ENCODE data around the gene APBA3. TPM values are rescaled to one million over a fixed set of nuclear protein-coding genes. Genes with fewer than 3 reads are reported as not detected.

Gene APBA3
- polyA plus RNA-seq, 1 experiment: 12.4 TPM

- no peak for DNase-seq (ENCODE audit: low read depth)
- H3K27me3 ChIP-seq (ENCODE audit: control insufficient read depth, insufficient read depth, low read length): peaks cover 18% of the 10 kb centered on the region
- POLR2A ChIA-PET: no interaction called here
- TF ChIP-seq, protein P1, sequence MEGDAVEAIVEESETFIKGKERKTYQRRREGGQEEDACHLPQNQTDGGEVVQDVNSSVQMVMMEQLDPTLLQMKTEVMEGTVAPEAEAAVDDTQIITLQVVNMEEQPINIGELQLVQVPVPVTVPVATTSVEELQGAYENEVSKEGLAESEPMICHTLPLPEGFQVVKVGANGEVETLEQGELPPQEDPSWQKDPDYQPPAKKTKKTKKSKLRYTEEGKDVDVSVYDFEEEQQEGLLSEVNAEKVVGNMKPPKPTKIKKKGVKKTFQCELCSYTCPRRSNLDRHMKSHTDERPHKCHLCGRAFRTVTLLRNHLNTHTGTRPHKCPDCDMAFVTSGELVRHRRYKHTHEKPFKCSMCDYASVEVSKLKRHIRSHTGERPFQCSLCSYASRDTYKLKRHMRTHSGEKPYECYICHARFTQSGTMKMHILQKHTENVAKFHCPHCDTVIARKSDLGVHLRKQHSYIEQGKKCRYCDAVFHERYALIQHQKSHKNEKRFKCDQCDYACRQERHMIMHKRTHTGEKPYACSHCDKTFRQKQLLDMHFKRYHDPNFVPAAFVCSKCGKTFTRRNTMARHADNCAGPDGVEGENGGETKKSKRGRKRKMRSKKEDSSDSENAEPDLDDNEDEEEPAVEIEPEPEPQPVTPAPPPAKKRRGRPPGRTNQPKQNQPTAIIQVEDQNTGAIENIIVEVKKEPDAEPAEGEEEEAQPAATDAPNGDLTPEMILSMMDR (IDR thresholded peaks at IDR 0.05; ENCODE audit: insufficient read depth, low read depth, low read length): no peak
- CTCF ChIA-PET: interaction anchor here (0.7 to 3.9 kb wide), 8 partner anchors 10 to 248 kb away, joined by 3 to 21 read pairs (median 3); partner anchors contain the start of genes PIP5K1C and TJP3
- H3K36me3 ChIP-seq (ENCODE audit: control insufficient read depth, insufficient read depth, low read length): no peaks in the 10 kb centered on the region
- no peak overlapping the region for H3K4me3 ChIP-seq (ENCODE audit: low read depth, low read length)
Measured at GRCh38 chr19:3720349-3720917, 41.1 kb downstream of the APBA3 start.

GRCh38 chr19:3719868-3720267 lies 41.6 kb downstream of the APBA3 start:
- POLR2A ChIA-PET: no interaction called here

DNA sequence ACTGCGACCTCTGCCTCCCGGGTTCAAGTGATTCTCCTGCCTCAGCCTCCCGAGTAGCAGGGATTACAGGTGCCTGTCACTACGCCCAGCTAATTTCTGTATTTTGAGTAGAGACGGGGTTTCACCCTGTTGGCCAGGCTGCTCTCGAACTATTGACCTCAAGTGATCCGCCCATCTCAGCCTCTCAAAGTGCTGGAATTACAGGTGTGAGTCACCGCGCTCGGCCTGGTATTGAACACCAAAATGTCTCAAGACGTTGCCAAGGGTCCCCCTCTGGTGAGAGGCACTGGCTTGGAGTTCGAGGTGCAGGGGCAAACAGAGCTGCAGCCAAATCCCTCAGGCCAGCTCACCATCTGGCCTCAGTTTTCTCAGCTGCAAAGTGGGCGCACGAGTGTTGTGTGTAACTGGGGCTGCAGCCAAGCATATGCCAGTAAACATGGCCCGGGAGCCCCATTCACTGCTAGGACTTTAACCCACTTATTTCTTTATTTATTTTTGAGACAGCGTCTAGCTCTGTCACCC lies 45.3 kb downstream of the APBA3 start:
- Histone ChIP-seq H3K4me3 (ENCODE audit: low read depth, low read length) (no peak overlapping the region), H3K36me3 (ENCODE audit: control insufficient read depth, insufficient read depth, low read length) (no peaks in the 10 kb centered on the region), H3K27me3 (ENCODE audit: control insufficient read depth, insufficient read depth, low read length) (peaks cover 3% of the 10 kb centered on the region)
- POLR2A ChIA-PET: interaction anchor here (0.6 kb wide), 1 partner anchor 9 kb away, joined by 9 read pairs; no protein-coding TSS in a partner anchor
- CTCF ChIA-PET: interaction anchor here (0.7 kb wide), 1 partner anchor 106 kb away, joined by 4 read pairs; no protein-coding TSS in a partner anchor
- DNase-seq (ENCODE audit: low read depth): no peak
- TF ChIP-seq, protein P1 (IDR thresholded peaks at IDR 0.05; ENCODE audit: insufficient read depth, low read depth, low read length): no peak

More at GRCh38 chr19:3719868-3720267, 41.6 kb downstream of the APBA3 start:
- TF ChIP-seq, protein P1 (IDR thresholded peaks at IDR 0.05; ENCODE audit: insufficient read depth, low read depth, low read length): no peak
- Histone ChIP-seq H3K27me3 (ENCODE audit: control insufficient read depth, insufficient read depth, low read length) (peaks cover 17% of the 10 kb centered on the region), H3K36me3 (ENCODE audit: control insufficient read depth, insufficient read depth, low read length) (no peaks in the 10 kb centered on the region), H3K4me3 (ENCODE audit: low read depth, low read length) (no peak overlapping the region)
- no peak for DNase-seq (ENCODE audit: low read depth)
- CTCF ChIA-PET: interaction anchor here (0.7 to 3.9 kb wide), 7 partner anchors 9 to 58 kb away, joined by 3 to 21 read pairs (median 3); partner anchors contain the start of genes PIP5K1C and TJP3

DNA sequence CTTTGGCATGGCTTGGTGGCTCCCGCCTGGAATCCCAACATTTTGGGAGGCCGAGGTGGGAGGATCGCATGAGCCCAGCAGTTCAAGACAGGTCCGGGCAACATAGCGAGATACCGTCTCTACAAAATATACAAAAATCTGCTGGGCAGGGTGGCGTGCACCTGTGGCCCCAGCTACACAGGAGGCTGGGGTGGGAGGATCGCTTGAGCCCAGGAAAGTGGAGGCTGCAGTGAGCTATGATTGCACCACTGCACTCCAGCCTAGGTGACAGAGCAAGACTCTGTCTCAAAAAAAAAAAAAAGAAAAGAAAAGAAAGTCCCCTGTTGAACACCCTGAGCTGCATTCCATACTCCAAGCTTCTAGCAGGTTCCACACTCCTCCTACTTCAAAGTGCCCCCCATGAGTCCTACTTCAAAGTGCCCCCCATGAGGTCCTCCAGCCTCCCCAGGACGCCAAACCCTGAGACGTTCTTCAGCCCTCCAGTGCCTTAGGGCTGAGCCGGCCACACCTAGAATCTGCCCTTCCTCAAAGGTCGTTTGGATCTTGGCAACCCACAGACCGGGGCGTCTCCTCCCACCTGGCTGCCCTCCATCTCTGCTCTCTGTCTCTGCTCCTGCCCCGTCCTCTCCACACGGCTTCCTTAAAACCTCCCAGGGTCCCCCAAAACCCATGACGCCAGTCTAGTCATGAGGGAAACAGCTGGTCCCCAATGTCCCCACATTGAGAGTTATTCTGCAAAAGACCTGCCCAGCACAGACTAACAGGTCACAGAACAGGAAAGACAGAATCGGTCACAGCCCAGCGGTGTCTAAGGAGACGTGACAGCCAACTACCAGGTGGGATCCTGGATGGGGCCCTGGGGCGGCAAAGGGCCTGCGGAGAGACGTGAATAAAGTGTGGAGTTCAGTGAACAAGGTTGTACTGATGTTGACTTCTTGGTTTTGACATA lies 48.6 kb downstream of the APBA3 start:
- no peak overlapping the region for H3K4me3 ChIP-seq (ENCODE audit: low read depth, low read length)
- DNase-seq (ENCODE audit: low read depth): no peak
- CTCF ChIA-PET: no interaction called here
- POLR2A ChIA-PET: interaction anchor here (0.7 kb wide), 1 partner anchor 43 kb away, joined by 12 read pairs; no protein-coding TSS in a partner anchor
- H3K36me3 ChIP-seq (ENCODE audit: control insufficient read depth, insufficient read depth, low read length): no peaks in the 10 kb centered on the region
- peaks cover 6% of the 10 kb centered on the region for H3K27me3 ChIP-seq (ENCODE audit: control insufficient read depth, insufficient read depth, low read length)
- TF ChIP-seq, protein P1 (IDR thresholded peaks at IDR 0.05; ENCODE audit: insufficient read depth, low read depth, low read length): no peak
